MM.1S (cell line): ENCODE results near the gene WRAP73.

ENCODE experiments used
- DNase-seq: peaks from one replicate; pipeline ENCODE4 v3.0.0-alpha.2; 2015
- H2AFZ ChIP-seq: fragments of 300-600 bp; sonication (generic); 2 replicates; pipeline ENCODE4 v1.6.0; 2016; ENCODE audit warnings: antibody characterized with exemption, low read length
- H3F3A ChIP-seq: fragments of 300-600 bp; sonication (generic); 2 replicates; pipeline ENCODE4 v1.6.1; 2016; ENCODE audit warnings: mild to moderate bottlenecking, antibody characterized with exemption, low read length, moderate library complexity, mixed read lengths; ENCODE audit not compliant: insufficient read depth
- H3K27ac ChIP-seq: fragments of 300-600 bp; sonication (generic); 2 replicates; pipeline ENCODE4 v1.5.1; 2016; ENCODE audit warnings: mild to moderate bottlenecking, low read length
- H3K27me3 ChIP-seq: fragments of 300-600 bp; sonication (generic); replicated peaks from 2 replicates; pipeline ENCODE4 v1.6.0; 2016; ENCODE audit warnings: low read length; ENCODE audit not compliant: insufficient read depth
- H3K36me3 ChIP-seq: fragments of 300-600 bp; sonication (generic); replicated peaks from 2 replicates; pipeline ENCODE4 v1.6.1; 2016; ENCODE audit warnings: mild to moderate bottlenecking, low read length, mixed read lengths; ENCODE audit not compliant: insufficient read depth
- H3K4me1 ChIP-seq: fragments of 300-600 bp; sonication (generic); 2 replicates; pipeline ENCODE4 v1.6.1; 2016; ENCODE audit warnings: low read length, mixed read lengths
- H3K4me2 ChIP-seq: fragments of 300-600 bp; sonication (generic); 2 replicates; pipeline ENCODE4 v1.6.0; 2016; ENCODE audit warnings: low read depth, low read length
- H3K4me3 ChIP-seq: fragments of 300-600 bp; sonication (generic); 2 replicates; pipeline ENCODE4 v1.5.1; 2016; ENCODE audit warnings: low read length, mixed read lengths
- H3K79me2 ChIP-seq: fragments of 300-600 bp; sonication (generic); 2 replicates; pipeline ENCODE4 v1.6.1; 2016; ENCODE audit warnings: mixed run types, low read length, mixed read lengths
- H3K9ac ChIP-seq: fragments of 300-600 bp; sonication (generic); 2 replicates; pipeline ENCODE4 v1.6.1; 2016; ENCODE audit warnings: low read length, mixed read lengths
- H3K9me2 ChIP-seq: fragments of 300-600 bp; sonication (generic); replicated peaks from 2 replicates; pipeline ENCODE4 v1.6.1; 2016; ENCODE audit warnings: mild to moderate bottlenecking, low read length, mixed read lengths; ENCODE audit not compliant: insufficient read depth
- H3K9me3 ChIP-seq: fragments of 300-600 bp; sonication (generic); replicated peaks from 2 replicates; pipeline ENCODE4 v1.6.1; 2016; ENCODE audit warnings: mild to moderate bottlenecking, low read length, mixed read lengths; ENCODE audit not compliant: insufficient read depth
- H4K20me1 ChIP-seq: fragments of 300-600 bp; sonication (generic); 2 replicates; pipeline ENCODE4 v1.6.1; 2016; ENCODE audit warnings: mild to moderate bottlenecking, low read length, moderate library complexity, mixed read lengths; ENCODE audit not compliant: insufficient read depth
- CTCF ChIP-seq: fragments of 300-600 bp; sonication (generic); IDR thresholded peaks from 2 replicates; pipeline ENCODE4 v1.5.1; 2016; ENCODE audit warnings: antibody characterized with exemption, low read length, mixed read lengths
- EZH2 ChIP-seq: fragments of 300-600 bp; sonication (generic); optimal IDR thresholded peaks from 2 replicates; pipeline ENCODE3; 2017; ENCODE audit warnings: low read depth, mild to moderate bottlenecking, antibody characterized with exemption, low read length, mixed read lengths
- EZH2phosphoT487 ChIP-seq: fragments of 300-600 bp; sonication (generic); IDR thresholded peaks from 2 replicates; pipeline ENCODE4 v1.6.1; 2018; ENCODE audit warnings: antibody characterized with exemption, low read length

WRAP73 gene

GRCh38 chr1:3590139-3590763 is 59.7 kb downstream of the WRAP73 start:
- H3K4me1 ChIP-seq = no peaks in the 10 kb centered on the region
- H3K27me3 ChIP-seq = peaks cover 81% of the 10 kb centered on the region

GRCh38 chr1:3588395-3588794 is 61.5 kb downstream of the WRAP73 start:
- no peaks in the 10 kb centered on the region for H3K9me3 ChIP-seq
- no peaks in the 10 kb centered on the region for H3K4me1 ChIP-seq
- no peak overlapping the region for H3K27ac ChIP-seq
- no peak overlapping the region for H2AFZ ChIP-seq
- DNase-seq = no peak
- H3F3A ChIP-seq = no peaks in the 10 kb centered on the region
- H3K9me2 ChIP-seq = no peaks in the 10 kb centered on the region
- H3K9ac ChIP-seq = no peak overlapping the region
- H3K4me2 ChIP-seq = no peak overlapping the region
- TF ChIP-seq CTCF (no peak), EZH2phosphoT487 (no peak), EZH2 (no peak)
- H3K4me3 ChIP-seq = no peak overlapping the region
- no peaks in the 10 kb centered on the region for H3K36me3 ChIP-seq
- H3K27me3 ChIP-seq = peaks cover 62% of the 10 kb centered on the region
- no peaks in the 10 kb centered on the region for H4K20me1 ChIP-seq
- H3K79me2 ChIP-seq = no peaks in the 10 kb centered on the region

More at GRCh38 chr1:3590139-3590763, 59.7 kb downstream of the WRAP73 start:
- H3K4me3 ChIP-seq = no peak overlapping the region
- no peaks in the 10 kb centered on the region for H3K9me2 ChIP-seq
- H4K20me1 ChIP-seq = no peaks in the 10 kb centered on the region
- no peaks in the 10 kb centered on the region for H3F3A ChIP-seq
- DNase-seq = no peak
- H2AFZ ChIP-seq = no peak overlapping the region
- H3K79me2 ChIP-seq = no peaks in the 10 kb centered on the region
- H3K9ac ChIP-seq = no peak overlapping the region
- H3K36me3 ChIP-seq = no peaks in the 10 kb centered on the region
- no peaks in the 10 kb centered on the region for H3K9me3 ChIP-seq
- TF ChIP-seq EZH2phosphoT487 = no peak
- TF ChIP-seq CTCF = no peak
- TF ChIP-seq EZH2 = no peak
- H3K27ac ChIP-seq = no peak overlapping the region
- no peak overlapping the region for H3K4me2 ChIP-seq

GRCh38 chr1:3586986-3587759 is 62.7 kb downstream of the WRAP73 start:
- Histone ChIP-seq H3K36me3 (no peaks in the 10 kb centered on the region), H3K27me3 (peaks cover 58% of the 10 kb centered on the region), H3K79me2 (no peaks in the 10 kb centered on the region), H2AFZ (no peak overlapping the region), H3K9me3 (no peaks in the 10 kb centered on the region), H3K4me2 (no peak overlapping the region), H3F3A (no peaks in the 10 kb centered on the region), H4K20me1 (no peaks in the 10 kb centered on the region), H3K9ac (no peak overlapping the region), H3K4me3 (no peak overlapping the region), H3K4me1 (no peaks in the 10 kb centered on the region), H3K27ac (no peak overlapping the region), H3K9me2 (no peaks in the 10 kb centered on the region)
- no peak for TF ChIP-seq EZH2phosphoT487
- TF ChIP-seq EZH2 = no peak
- no peak for TF ChIP-seq CTCF
- no peak for DNase-seq
